Measurements from ENCODE around the gene PPP2R2B. TPM values are rescaled to one million over a fixed set of nuclear protein-coding genes. Genes with fewer than 3 reads are reported as not detected.
A peak's percentile ranks its signal among the peaks of the same experiment; 100 is the strongest.

PPP2R2B gene
- total RNA-seq, 1 donor from 2014 or later = 0.25 TPM

GRCh38 chr5:146703499-146703898, 175.1 kb downstream of the PPP2R2B start:
- no peak for DNase-seq (ENCODE audit: low read depth)

GRCh38 chr5:146699664-146700418, 178.7 kb downstream of the PPP2R2B start:
- DNase-seq (ENCODE audit: low read depth) = no peak

GRCh38 chr5:146699138-146699537, 179.4 kb downstream of the PPP2R2B start:
- DNase-seq (ENCODE audit: low read depth) = no peak

GRCh38 chr5:146698651-146699050, 179.9 kb downstream of the PPP2R2B start:
- no peak for DNase-seq (ENCODE audit: low read depth)

- DNase-seq (ENCODE audit: low read depth) = no peak
Measured at GRCh38 chr5:146697211-146697610, 181.3 kb downstream of the PPP2R2B start.

GRCh38 chr5:146695646-146696045, 182.9 kb downstream of the PPP2R2B start:
- peak; percentile 11 for DNase-seq (ENCODE audit: low read depth)

GRCh38 chr5:146690880-146691355, 187.6 kb downstream of the PPP2R2B start:
- DNase-seq (ENCODE audit: low read depth) = no peak

- no peak for DNase-seq (ENCODE audit: low read depth)
Measured at GRCh38 chr5:146687630-146688029, 190.9 kb downstream of the PPP2R2B start.

- no peak for DNase-seq (ENCODE audit: low read depth)
Measured at GRCh38 chr5:146683861-146684260, 194.7 kb downstream of the PPP2R2B start.

GRCh38 chr5:146682899-146683532, 195.5 kb downstream of the PPP2R2B start:
- DNase-seq (ENCODE audit: low read depth) = no peak

- no peak for DNase-seq (ENCODE audit: low read depth)
Measured at GRCh38 chr5:146681585-146682105, 196.9 kb downstream of the PPP2R2B start.

GRCh38 chr5:146680846-146681584, 197.5 kb downstream of the PPP2R2B start:
- no peak for DNase-seq (ENCODE audit: low read depth)

GRCh38 chr5:146675636-146676035, 202.9 kb downstream of the PPP2R2B start:
- peak; percentile 43 for DNase-seq (ENCODE audit: low read depth)

GRCh38 chr5:146672866-146673265, 205.7 kb downstream of the PPP2R2B start:
- DNase-seq (ENCODE audit: low read depth) = no peak

- DNase-seq (ENCODE audit: low read depth) = no peak
Measured at GRCh38 chr5:146671561-146672295, 206.8 kb downstream of the PPP2R2B start.

GRCh38 chr5:146669656-146670055, 208.9 kb downstream of the PPP2R2B start:
- no peak for DNase-seq (ENCODE audit: low read depth)

GRCh38 chr5:146667633-146668272, 210.8 kb downstream of the PPP2R2B start:
- DNase-seq (ENCODE audit: low read depth) = peak; percentile 42

- DNase-seq (ENCODE audit: low read depth) = peak; percentile 37
Measured at GRCh38 chr5:146662229-146662628, 216.3 kb downstream of the PPP2R2B start.

- DNase-seq (ENCODE audit: low read depth) = no peak
Measured at GRCh38 chr5:146660376-146660960, 218.1 kb downstream of the PPP2R2B start.

- no peak for DNase-seq (ENCODE audit: low read depth)
Measured at GRCh38 chr5:146659961-146660360, 218.6 kb downstream of the PPP2R2B start.

- DNase-seq (ENCODE audit: low read depth) = no peak
Measured at GRCh38 chr5:146656703-146657102, 221.9 kb downstream of the PPP2R2B start.
